Measurements from ENCODE around the gene HIGD1A. TPM values are rescaled to one million over a fixed set of nuclear protein-coding genes. Genes with fewer than 3 reads are reported as not detected.

The HIGD1A gene
- total and polyA plus RNA-seq, 2 of the 4 experiments (the other 2 are of a cell fraction) = 86.6 to 137 TPM

- WGBS, 2 experiments (ENCODE audit: extremely low coverage in 2 of 2, insufficient read length in 1 of 2) = 100% methylated on average over 4 of the region's 6 CpGs; no CpG with 5 or more reads in 1 of the 2 experiments
- Histone ChIP-seq H3K79me1 (ENCODE audit: low read depth in 1 of 2, low read length in 2 of 2) (no peaks in the 10 kb centered on the region), H3K14ac (replicated peaks; ENCODE audit: low read depth, low read length) (no peak overlapping the region), H2BK20ac (ENCODE audit: low read depth, low read length) (no peak overlapping the region), H4K5ac (ENCODE audit: low read depth, low read length) (no peak overlapping the region), H3K4me3 (ENCODE audit: insufficient read depth, low read depth, low read length) (no peak overlapping the region), H3K9ac (ENCODE audit: low read depth, low read length) (no peak overlapping the region), H3K36me3 (ENCODE audit: control insufficient read depth, insufficient read depth, low read length) (no peaks in the 10 kb centered on the region), H2AK5ac (ENCODE audit: low read depth, low read length) (no peak overlapping the region), H3K9me1 (ENCODE audit: insufficient read depth, low read length) (peaks cover 4% of the 10 kb centered on the region; the same call in 1 of the 2 replicates), H3K27me3 (ENCODE audit: control insufficient read depth, insufficient read depth, low read length) (peaks cover 12% of the 10 kb centered on the region), H2AFZ (replicated peaks; ENCODE audit: low read length, poor library complexity) (no peak overlapping the region), H2BK5ac (ENCODE audit: low read depth, low read length, poor library complexity, severe bottlenecking) (no peak overlapping the region), H3K9me3 (ENCODE audit: control insufficient read depth, insufficient read depth, low read length) (no peaks in the 10 kb centered on the region), H3K4ac (ENCODE audit: low read depth, low read length) (no peak overlapping the region), H3K23ac (ENCODE audit: low read depth, low read length) (no peak overlapping the region), H2AK9ac (replicated peaks; ENCODE audit: low read depth, low read length, poor library complexity) (no peak overlapping the region), H4K20me1 (ENCODE audit: insufficient read depth, low read length) (no peaks in the 10 kb centered on the region), H4K8ac (ENCODE audit: low read depth in 2 of 2, low read length in 2 of 2) (no peak overlapping the region), H3K56ac (ENCODE audit: extremely low read depth, insufficient read depth, low read length) (no peak overlapping the region), H2BK15ac (ENCODE audit: low read depth, low read length) (no peak overlapping the region), H3K4me1 (ENCODE audit: control insufficient read depth, insufficient read depth, low read length) (peaks cover 5% of the 10 kb centered on the region), H2BK120ac (ENCODE audit: low read depth, low read length) (no peak overlapping the region), H3K4me2 (ENCODE audit: low read depth, low read length) (no peak overlapping the region), H3K18ac (ENCODE audit: low read depth, low read length) (no peak overlapping the region), H3K27ac (ENCODE audit: insufficient read depth, low read length) (no peak overlapping the region), H4K91ac (ENCODE audit: insufficient read depth, low read depth, low read length) (no peak overlapping the region)
- ChIA-PET POLR2A (ENCODE audit: unreplicated experiment) (interaction anchor here (0.6 kb wide), 1 partner anchor 16 kb away, joined by 4 read pairs; no protein-coding TSS in a partner anchor), CTCF (interaction anchor here (0.6 kb wide), 1 partner anchor 1972 kb away, joined by 5 read pairs; no protein-coding TSS in a partner anchor)
- in situ Hi-C loops (cut with MboI; ENCODE audit: low sequenced_read_pairs) (no loop called here), intact Hi-C loops (cut with micrococcal nuclease) (no loop called here), dilution Hi-C loops (cut with HindIII; ENCODE audit: low sequenced_read_pairs, unreplicated experiment) (no loop called here)
- ATAC-seq (ENCODE audit: low read depth) (no peak), DNase-seq (no peak)
- no TSS peak for BruUV-seq (replicated peaks)
- TF ChIP-seq MAZ (IDR thresholded peaks at IDR 0.05; ENCODE audit: borderline replicate concordance, low read depth, low read length) = no peak
These were observed 16.4 kb upstream of the HIGD1A start for GRCh38 chr3:42820746-42821051.

All from IMR-90 (cell line).